Stimulated activated CD4-positive, alpha-beta T cell treated with anti-CD3 and anti-CD28 coated beads, Interleukin-4, amount 100 ng/mL, for 4 hours (primary cell): ENCODE measurements around the gene NR2E1.

Experiments used
- DNase-seq, 2 experiments: peaks; one replicate each; pipeline ENCODE4 v3.0.0-alpha.2; 2020

NR2E1 gene

GRCh38 chr6:108222064-108222463, 56.2 kb downstream of the NR2E1 start:
- no peak for DNase-seq

GRCh38 chr6:108222504-108222903, 56.7 kb downstream of the NR2E1 start:
- no peak for DNase-seq

GRCh38 chr6:108227290-108227689, 61.5 kb downstream of the NR2E1 start:
- no peak for DNase-seq

GRCh38 chr6:108228416-108228815, 62.6 kb downstream of the NR2E1 start:
- no peak for DNase-seq

- no peak for DNase-seq
These were observed 69.3 kb downstream of the NR2E1 start for GRCh38 chr6:108235127-108235526.

GRCh38 chr6:108236791-108237190, 71.0 kb downstream of the NR2E1 start:
- no peak for DNase-seq

GRCh38 chr6:108238322-108238721, 72.5 kb downstream of the NR2E1 start:
- DNase-seq, result no peak
